CMK (cell line): ENCODE results near the gene TSPAN4.

Experiments
- DNase-seq: peaks from one replicate; pipeline ENCODE4 v3.0.0-alpha.2; 2010; ENCODE audit warnings: low read depth

Gene TSPAN4

GRCh38 chr11:836700-837099 is 6.0 kb upstream of the TSPAN4 start:
- no peak for DNase-seq

GRCh38 chr11:837189-837989 is 5.3 kb upstream of the TSPAN4 start:
- no peak for DNase-seq

GRCh38 chr11:837990-838307 is 4.7 kb upstream of the TSPAN4 start:
- no peak for DNase-seq

GRCh38 chr11:838441-839279 is 4.0 kb upstream of the TSPAN4 start:
- no peak for DNase-seq

- DNase-seq, result no peak
Measured at GRCh38 chr11:839280-839623, 3.4 kb upstream of the TSPAN4 start.

- no peak for DNase-seq
Measured at GRCh38 chr11:839875-840617, 2.6 kb upstream of the TSPAN4 start.

- DNase-seq, result no peak
Measured at GRCh38 chr11:841981-842369, 677 bp upstream of the TSPAN4 start.

GRCh38 chr11:843086-843734 is 558 bp downstream of the TSPAN4 start:
- DNase-seq, result no peak

- DNase-seq, result no peak
Measured at GRCh38 chr11:843818-844692, 1.4 kb downstream of the TSPAN4 start.

GRCh38 chr11:844693-845644 is 2.3 kb downstream of the TSPAN4 start:
- DNase-seq, result no peak

GRCh38 chr11:845872-846495 is 3.3 kb downstream of the TSPAN4 start:
- no peak for DNase-seq

GRCh38 chr11:846496-847098 is 3.9 kb downstream of the TSPAN4 start:
- DNase-seq, result no peak

- DNase-seq, result no peak
Measured at GRCh38 chr11:847876-848275, 5.2 kb downstream of the TSPAN4 start.

- no peak for DNase-seq
Measured at GRCh38 chr11:848380-848931, 5.8 kb downstream of the TSPAN4 start.

- no peak for DNase-seq
Measured at GRCh38 chr11:849104-849824, 6.6 kb downstream of the TSPAN4 start.

GRCh38 chr11:849951-850774 is 7.5 kb downstream of the TSPAN4 start:
- no peak for DNase-seq
